GM23338 (cell line): Measurements from ENCODE around the gene METRNL. TPM values are rescaled to one million over a fixed set of nuclear protein-coding genes. Genes with fewer than 3 reads are reported as not detected.

Source experiments
- ATAC-seq: fragments of 200-7000 bp; cut with Tn5 transposase; 3 replicates; pipeline ENCODE4 v1.9.1; 2020
- DNase-seq: peaks from one replicate; pipeline ENCODE4 v3.0.0-alpha.2; 2015; ENCODE audit warnings: low spot score
- H2AFZ ChIP-seq: fragments of 200-600 bp; sonication (generic); 2 replicates; pipeline ENCODE4 v1.8.0; 2016; ENCODE audit warnings: antibody characterized with exemption, mild to moderate bottlenecking, moderate library complexity
- H3F3A ChIP-seq: fragments of 200-600 bp; sonication (generic); replicated peaks from 2 replicates; pipeline ENCODE4 v1.8.0; 2017; ENCODE audit warnings: antibody characterized with exemption, mixed run types, low read depth
- H3K27ac ChIP-seq: fragments of 200-600 bp; sonication (generic); 2 replicates; pipeline ENCODE4 v1.6.1; 2016; ENCODE audit warnings: low read depth
- H3K27me3 ChIP-seq: fragments of 200-600 bp; sonication (generic); 2 replicates; pipeline ENCODE4 v1.8.0; 2016; ENCODE audit warnings: mild to moderate bottlenecking, mixed run types, moderate library complexity; ENCODE audit not compliant: insufficient read depth
- H3K36me3 ChIP-seq: fragments of 200-600 bp; sonication (generic); 2 replicates; pipeline ENCODE4 v1.8.0; 2016; ENCODE audit warnings: mild to moderate bottlenecking; ENCODE audit not compliant: insufficient read depth
- H3K4me1 ChIP-seq: fragments of 200-600 bp; sonication (generic); 2 replicates; pipeline ENCODE4 v1.8.0; 2016; ENCODE audit warnings: mild to moderate bottlenecking, moderate library complexity; ENCODE audit not compliant: insufficient read depth
- H3K4me2 ChIP-seq: fragments of 200-600 bp; sonication (generic); 2 replicates; pipeline ENCODE4 v1.7.1; 2017; ENCODE audit warnings: mixed run types
- H3K4me3 ChIP-seq: fragments of 200-600 bp; sonication (generic); 2 replicates; pipeline ENCODE4 v1.6.1; 2016; ENCODE audit warnings: mixed run types
- H3K79me2 ChIP-seq: fragments of 200-600 bp; sonication (generic); replicated peaks from 2 replicates; pipeline ENCODE4 v1.8.0; 2017; ENCODE audit warnings: mild to moderate bottlenecking; ENCODE audit not compliant: insufficient read depth
- H3K9me2 ChIP-seq: fragments of 200-600 bp; sonication (generic); 2 replicates; pipeline ENCODE4 v1.8.0; 2017; ENCODE audit not compliant: insufficient read depth
- H4K20me1 ChIP-seq: fragments of 200-600 bp; sonication (generic); replicated peaks from 2 replicates; pipeline ENCODE4 v1.8.0; 2017; ENCODE audit warnings: mild to moderate bottlenecking; ENCODE audit not compliant: insufficient read depth
- H3K27ac Mint-ChIP-seq: 2 replicates; pipeline ENCODE4 v1.8.0; 2020; ENCODE audit warnings: inconsistent platforms, mild to moderate bottlenecking, moderate library complexity, mixed read lengths
- H3K27me3 Mint-ChIP-seq: 3 replicates; pipeline ENCODE4 v1.8.0; 2022; ENCODE audit warnings: low read depth, mild to moderate bottlenecking, moderate library complexity, mixed read lengths, inconsistent platforms; ENCODE audit not compliant: insufficient read depth, poor library complexity
- H3K36me3 Mint-ChIP-seq: 3 replicates; pipeline ENCODE4 v1.8.0; 2021; ENCODE audit warnings: low read depth, mild to moderate bottlenecking, inconsistent platforms, moderate library complexity, mixed read lengths
- H3K4me1 Mint-ChIP-seq: 3 replicates; pipeline ENCODE4 v1.8.0; 2020; ENCODE audit warnings: mild to moderate bottlenecking, inconsistent platforms, mixed read lengths
- H3K4me3 Mint-ChIP-seq: 3 replicates; pipeline ENCODE4 v1.8.0; 2021; ENCODE audit warnings: moderate library complexity, mild to moderate bottlenecking, inconsistent platforms, mixed read lengths
- H3K9me3 Mint-ChIP-seq: 3 replicates; pipeline ENCODE4 v1.8.0; 2020; ENCODE audit warnings: moderate library complexity, mild to moderate bottlenecking, inconsistent platforms, mixed read lengths
- CREB1 ChIP-seq: fragments of 250-450 bp; sonication (Bioruptor Pico); IDR thresholded peaks from 2 replicates; pipeline ENCODE4 v1.5.0; 2020; ENCODE audit warnings: low read depth, mild to moderate bottlenecking, moderate library complexity
- EZH2phosphoT487 ChIP-seq: fragments of 200-600 bp; sonication (generic); IDR thresholded peaks from one replicate; pipeline ENCODE4 v1.8.1; 2018; ENCODE audit warnings: antibody characterized with exemption; ENCODE audit not compliant: unreplicated experiment
- JUNB ChIP-seq: IDR thresholded peaks from one replicate; pipeline ENCODE4 v1.6.1; 2016; ENCODE audit warnings: antibody characterized with exemption; ENCODE audit not compliant: unreplicated experiment
- STAT1 ChIP-seq: IDR thresholded peaks from one replicate; pipeline ENCODE4 v1.6.1; 2016; ENCODE audit warnings: antibody characterized with exemption; ENCODE audit not compliant: unreplicated experiment
- ZNF331 ChIP-seq: fragments of 250-450 bp; sonication (Bioruptor Pico); IDR thresholded peaks from 2 replicates; pipeline ENCODE4 v1.5.0; 2020; ENCODE audit warnings: low read depth, mild to moderate bottlenecking, moderate library complexity
- polyA plus RNA-seq: library from polyadenylated mRNA; unstranded; fragments of >200 nt; fragmentation: Nextera tagmentation; extraction: Ambion mirVana; gene quantifications from 2 replicates; pipeline ENCODE4 v1.2.1, GENCODE V29; 2016
- total RNA-seq: library from RNA; depleted of rRNA; stranded (reverse); fragments of >200 nt; shearing (Covaris generic); gene quantifications from 2 replicates; pipeline ENCODE4 v1.2.3, GENCODE V29; 2014
- TF ChIP-seq, protein P1 (sequence below): fragments of 250-450 bp; sonication (Bioruptor Pico); IDR thresholded peaks from 2 replicates; pipeline ENCODE4 v1.5.0; 2020; ENCODE audit warnings: mild to moderate bottlenecking, moderate library complexity
- TF ChIP-seq, protein P2 (sequence below): IDR thresholded peaks from 2 replicates; pipeline ENCODE4 v1.6.1; 2016; ENCODE audit warnings: antibody characterized with exemption

METRNL gene
- total and polyA plus RNA-seq, 2 experiments from 2014 or later: 12.2 to 20.2 TPM

DNA sequence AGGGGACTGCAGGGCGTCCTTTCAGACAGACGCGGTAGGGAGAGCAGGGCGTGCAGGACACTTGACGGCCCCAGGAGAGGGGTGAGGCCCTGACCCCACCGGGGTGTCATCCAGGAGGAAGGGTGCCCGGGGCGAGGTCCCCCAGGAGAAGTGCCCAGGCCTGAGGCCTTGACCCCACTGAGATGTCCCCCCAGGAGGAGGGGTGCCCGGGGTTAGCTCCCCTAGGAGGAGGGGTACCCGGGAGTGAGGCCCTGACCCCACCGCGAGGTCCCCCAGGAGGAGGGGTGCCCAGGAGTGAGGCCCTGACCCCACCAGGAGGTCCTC lies 27.2 kb upstream of the METRNL start (continued):
- TF ChIP-seq, protein P1, sequence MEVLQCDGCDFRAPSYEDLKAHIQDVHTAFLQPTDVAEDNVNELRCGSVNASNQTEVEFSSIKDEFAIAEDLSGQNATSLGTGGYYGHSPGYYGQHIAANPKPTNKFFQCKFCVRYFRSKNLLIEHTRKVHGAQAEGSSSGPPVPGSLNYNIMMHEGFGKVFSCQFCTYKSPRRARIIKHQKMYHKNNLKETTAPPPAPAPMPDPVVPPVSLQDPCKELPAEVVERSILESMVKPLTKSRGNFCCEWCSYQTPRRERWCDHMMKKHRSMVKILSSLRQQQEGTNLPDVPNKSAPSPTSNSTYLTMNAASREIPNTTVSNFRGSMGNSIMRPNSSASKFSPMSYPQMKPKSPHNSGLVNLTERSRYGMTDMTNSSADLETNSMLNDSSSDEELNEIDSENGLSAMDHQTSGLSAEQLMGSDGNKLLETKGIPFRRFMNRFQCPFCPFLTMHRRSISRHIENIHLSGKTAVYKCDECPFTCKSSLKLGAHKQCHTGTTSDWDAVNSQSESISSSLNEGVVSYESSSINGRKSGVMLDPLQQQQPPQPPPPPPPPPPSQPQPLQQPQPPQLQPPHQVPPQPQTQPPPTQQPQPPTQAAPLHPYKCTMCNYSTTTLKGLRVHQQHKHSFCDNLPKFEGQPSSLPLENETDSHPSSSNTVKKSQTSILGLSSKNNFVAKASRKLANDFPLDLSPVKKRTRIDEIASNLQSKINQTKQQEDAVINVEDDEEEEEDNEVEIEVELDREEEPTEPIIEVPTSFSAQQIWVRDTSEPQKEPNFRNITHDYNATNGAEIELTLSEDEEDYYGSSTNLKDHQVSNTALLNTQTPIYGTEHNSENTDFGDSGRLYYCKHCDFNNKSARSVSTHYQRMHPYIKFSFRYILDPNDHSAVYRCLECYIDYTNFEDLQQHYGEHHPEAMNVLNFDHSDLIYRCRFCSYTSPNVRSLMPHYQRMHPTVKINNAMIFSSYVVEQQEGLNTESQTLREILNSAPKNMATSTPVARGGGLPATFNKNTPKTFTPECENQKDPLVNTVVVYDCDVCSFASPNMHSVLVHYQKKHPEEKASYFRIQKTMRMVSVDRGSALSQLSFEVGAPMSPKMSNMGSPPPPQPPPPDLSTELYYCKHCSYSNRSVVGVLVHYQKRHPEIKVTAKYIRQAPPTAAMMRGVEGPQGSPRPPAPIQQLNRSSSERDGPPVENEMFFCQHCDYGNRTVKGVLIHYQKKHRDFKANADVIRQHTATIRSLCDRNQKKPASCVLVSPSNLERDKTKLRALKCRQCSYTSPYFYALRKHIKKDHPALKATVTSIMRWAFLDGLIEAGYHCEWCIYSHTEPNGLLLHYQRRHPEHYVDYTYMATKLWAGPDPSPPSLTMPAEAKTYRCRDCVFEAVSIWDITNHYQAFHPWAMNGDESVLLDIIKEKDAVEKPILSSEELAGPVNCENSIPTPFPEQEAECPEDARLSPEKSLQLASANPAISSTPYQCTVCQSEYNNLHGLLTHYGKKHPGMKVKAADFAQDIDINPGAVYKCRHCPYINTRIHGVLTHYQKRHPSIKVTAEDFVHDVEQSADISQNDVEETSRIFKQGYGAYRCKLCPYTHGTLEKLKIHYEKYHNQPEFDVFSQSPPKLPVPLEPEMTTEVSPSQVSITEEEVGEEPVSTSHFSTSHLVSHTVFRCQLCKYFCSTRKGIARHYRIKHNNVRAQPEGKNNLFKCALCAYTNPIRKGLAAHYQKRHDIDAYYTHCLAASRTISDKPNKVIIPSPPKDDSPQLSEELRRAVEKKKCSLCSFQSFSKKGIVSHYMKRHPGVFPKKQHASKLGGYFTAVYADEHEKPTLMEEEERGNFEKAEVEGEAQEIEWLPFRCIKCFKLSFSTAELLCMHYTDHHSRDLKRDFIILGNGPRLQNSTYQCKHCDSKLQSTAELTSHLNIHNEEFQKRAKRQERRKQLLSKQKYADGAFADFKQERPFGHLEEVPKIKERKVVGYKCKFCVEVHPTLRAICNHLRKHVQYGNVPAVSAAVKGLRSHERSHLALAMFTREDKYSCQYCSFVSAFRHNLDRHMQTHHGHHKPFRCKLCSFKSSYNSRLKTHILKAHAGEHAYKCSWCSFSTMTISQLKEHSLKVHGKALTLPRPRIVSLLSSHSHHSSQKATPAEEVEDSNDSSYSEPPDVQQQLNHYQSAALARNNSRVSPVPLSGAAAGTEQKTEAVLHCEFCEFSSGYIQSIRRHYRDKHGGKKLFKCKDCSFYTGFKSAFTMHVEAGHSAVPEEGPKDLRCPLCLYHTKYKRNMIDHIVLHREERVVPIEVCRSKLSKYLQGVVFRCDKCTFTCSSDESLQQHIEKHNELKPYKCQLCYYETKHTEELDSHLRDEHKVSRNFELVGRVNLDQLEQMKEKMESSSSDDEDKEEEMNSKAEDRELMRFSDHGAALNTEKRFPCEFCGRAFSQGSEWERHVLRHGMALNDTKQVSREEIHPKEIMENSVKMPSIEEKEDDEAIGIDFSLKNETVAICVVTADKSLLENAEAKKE (CRISPR knock-in tag): no peak
- no peak for TF ChIP-seq CREB1 (CRISPR knock-in tag)
- TF ChIP-seq EZH2phosphoT487: no peak
- no peak for TF ChIP-seq JUNB
- no peak for TF ChIP-seq ZNF331 (CRISPR knock-in tag)
- TF ChIP-seq, protein P2, sequence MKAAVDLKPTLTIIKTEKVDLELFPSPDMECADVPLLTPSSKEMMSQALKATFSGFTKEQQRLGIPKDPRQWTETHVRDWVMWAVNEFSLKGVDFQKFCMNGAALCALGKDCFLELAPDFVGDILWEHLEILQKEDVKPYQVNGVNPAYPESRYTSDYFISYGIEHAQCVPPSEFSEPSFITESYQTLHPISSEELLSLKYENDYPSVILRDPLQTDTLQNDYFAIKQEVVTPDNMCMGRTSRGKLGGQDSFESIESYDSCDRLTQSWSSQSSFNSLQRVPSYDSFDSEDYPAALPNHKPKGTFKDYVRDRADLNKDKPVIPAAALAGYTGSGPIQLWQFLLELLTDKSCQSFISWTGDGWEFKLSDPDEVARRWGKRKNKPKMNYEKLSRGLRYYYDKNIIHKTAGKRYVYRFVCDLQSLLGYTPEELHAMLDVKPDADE: no peak

DNA sequence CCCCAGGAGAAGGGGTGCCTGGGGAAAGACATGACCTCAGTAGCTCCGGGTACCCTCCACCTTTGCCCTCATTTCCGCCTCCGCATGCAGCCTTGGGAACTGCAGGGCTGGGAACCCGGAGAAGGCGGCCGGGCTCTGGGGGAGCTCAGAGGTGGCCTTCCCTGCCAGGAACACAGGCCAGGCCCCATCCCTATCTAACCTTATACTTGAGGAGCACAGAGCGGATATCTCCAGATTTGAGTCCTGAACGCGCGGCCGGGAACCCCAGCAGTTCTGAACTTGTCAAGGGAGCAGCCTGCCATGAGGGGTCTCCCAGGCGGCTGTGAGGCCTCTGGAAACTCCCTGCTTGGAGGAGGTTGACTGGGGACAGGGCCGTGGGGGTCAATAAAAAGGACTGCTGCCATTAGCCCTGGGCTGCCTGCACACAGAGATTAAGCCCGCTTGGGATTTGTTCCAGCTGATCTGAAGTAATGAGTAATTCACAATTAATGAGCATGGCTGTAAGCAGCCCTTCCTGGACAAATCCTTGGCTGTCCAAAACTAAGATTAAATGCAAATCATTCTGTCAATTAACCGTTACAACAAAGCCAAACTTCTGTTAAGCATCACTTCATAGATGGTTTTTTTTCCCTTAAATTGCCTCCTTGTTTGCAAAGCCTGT lies 26.3 kb upstream of the METRNL start:
- peaks cover 12% of the 10 kb centered on the region for H3K27me3 Mint-ChIP-seq
- Histone ChIP-seq H3K4me3 (no peak overlapping the region), H3K9me2 (no peaks in the 10 kb centered on the region), H3K36me3 (no peaks in the 10 kb centered on the region), H3K4me2 (no peak overlapping the region), H3K27me3 (no peaks in the 10 kb centered on the region), H3K79me2 (no peaks in the 10 kb centered on the region), H3K4me1 (no peaks in the 10 kb centered on the region; the same call in 1 of the 2 replicates), H3K27ac (no peak overlapping the region), H2AFZ (no peak overlapping the region), H4K20me1 (no peaks in the 10 kb centered on the region), H3F3A (no peaks in the 10 kb centered on the region)
- DNase-seq (no peak), ATAC-seq (no peak)
- H3K9me3 Mint-ChIP-seq: no peaks in the 10 kb centered on the region; the same call in 2 of the 3 replicates
- H3K27ac Mint-ChIP-seq: no peak overlapping the region
- peaks cover 6% of the 10 kb centered on the region; the same call in 2 of the 3 replicates for H3K36me3 Mint-ChIP-seq
- H3K4me1 Mint-ChIP-seq: peaks cover 6% of the 10 kb centered on the region
- H3K4me3 Mint-ChIP-seq: no peak overlapping the region
- TF ChIP-seq, protein P2: no peak
- TF ChIP-seq JUNB (no peak), STAT1 (no peak)
